ENCODE results near the gene MGAT4A.

MGAT4A gene

GRCh38 chr2:98649135-98649991 lies 81.6 kb downstream of the MGAT4A start:
- H3K36me3 ChIP-seq (replicated peaks): no peaks in the 10 kb centered on the region
- TF ChIP-seq CTCF (IDR thresholded peaks at IDR 0.05; ENCODE audit: low read depth, low read length, missing control alignments): peak; percentile 100
- in situ Hi-C loops (cut with HindIII; ENCODE audit: low pct_ligation_motif_present, low sequenced_read_pairs): no loop called here

GRCh38 chr2:98648451-98648850 lies 82.5 kb downstream of the MGAT4A start:
- no peak overlapping the region for H3K27ac ChIP-seq
- DNase-seq: no peak
- H3K36me3 ChIP-seq (replicated peaks): no peaks in the 10 kb centered on the region
- H3K4me3 ChIP-seq (ENCODE audit: low read depth, low read length): no peak overlapping the region
- no peaks in the 10 kb centered on the region for H3K27me3 ChIP-seq (replicated peaks)
- TF ChIP-seq CTCF (IDR thresholded peaks at IDR 0.05; ENCODE audit: low read depth, low read length, missing control alignments): no peak
- in situ Hi-C loops (cut with HindIII; ENCODE audit: low pct_ligation_motif_present, low sequenced_read_pairs): no loop called here

More at GRCh38 chr2:98649135-98649991, 81.6 kb downstream of the MGAT4A start:
- Histone ChIP-seq H3K27ac (no peak overlapping the region), H3K4me3 (ENCODE audit: low read depth, low read length) (no peak overlapping the region), H3K27me3 (replicated peaks) (no peaks in the 10 kb centered on the region)
- DNase-seq: peak; percentile 79

GRCh38 chr2:98647636-98648035 lies 83.3 kb downstream of the MGAT4A start:
- H3K27me3 ChIP-seq (replicated peaks): no peaks in the 10 kb centered on the region

GRCh38 chr2:98643496-98644100 lies 87.3 kb downstream of the MGAT4A start:
- H3K27ac ChIP-seq: no peak overlapping the region
- H3K36me3 ChIP-seq (replicated peaks): no peaks in the 10 kb centered on the region
- in situ Hi-C loops (cut with HindIII; ENCODE audit: low pct_ligation_motif_present, low sequenced_read_pairs): no loop called here
- DNase-seq: no peak
- TF ChIP-seq CTCF (IDR thresholded peaks at IDR 0.05; ENCODE audit: low read depth, low read length, missing control alignments): no peak
- no peak overlapping the region for H3K4me3 ChIP-seq (ENCODE audit: low read depth, low read length)
- no peaks in the 10 kb centered on the region for H3K27me3 ChIP-seq (replicated peaks)

More at GRCh38 chr2:98647636-98648035, 83.3 kb downstream of the MGAT4A start:
- H3K27ac ChIP-seq: no peak overlapping the region
- no peak overlapping the region for H3K4me3 ChIP-seq (ENCODE audit: low read depth, low read length)
- no peak for DNase-seq
- no peak for TF ChIP-seq CTCF (IDR thresholded peaks at IDR 0.05; ENCODE audit: low read depth, low read length, missing control alignments)
- H3K36me3 ChIP-seq (replicated peaks): no peaks in the 10 kb centered on the region
- in situ Hi-C loops (cut with HindIII; ENCODE audit: low pct_ligation_motif_present, low sequenced_read_pairs): no loop called here

GRCh38 chr2:98637401-98638147 lies 93.4 kb downstream of the MGAT4A start:
- DNase-seq: no peak
- Histone ChIP-seq H3K4me3 (ENCODE audit: low read depth, low read length) (no peak overlapping the region), H3K36me3 (replicated peaks) (no peaks in the 10 kb centered on the region), H3K27ac (no peak overlapping the region), H3K27me3 (replicated peaks) (no peaks in the 10 kb centered on the region)
- no peak for TF ChIP-seq CTCF (IDR thresholded peaks at IDR 0.05; ENCODE audit: low read depth, low read length, missing control alignments)
- in situ Hi-C loops (cut with HindIII; ENCODE audit: low pct_ligation_motif_present, low sequenced_read_pairs): no loop called here
